Stomach (tissue), 4 donors: ENCODE data around the gene TEX48.

Source experiments
- CTCF ChIP-seq, 7 experiments: fragments of 450-650 bp in 4 of 7; fragments of 200-600 bp in 3 of 7; sonication (generic) in 3 of 7; IDR thresholded peaks; one replicate each; pipeline ENCODE4 v1.5.1; 2016 to 2019; ENCODE audit warnings: antibody characterized with exemption in 7 of 7, control low read depth in 2 of 7, mild to moderate bottlenecking in 1 of 7
- POLR2A ChIP-seq, 4 donors: fragments of 450-650 bp; IDR thresholded peaks; one replicate each; pipeline ENCODE4 v1.6.1; 2016; ENCODE audit warnings: antibody characterized with exemption in 4 of 4, control low read depth in 2 of 4, mild to moderate bottlenecking in 1 of 4, moderate library complexity in 1 of 4

- TF ChIP-seq POLR2A (IDR thresholded peaks at IDR 0.05) (no peak), CTCF (IDR thresholded peaks at IDR 0.05) (no peak)
Measured at GRCh38 chr9:114652776-114653555, 29.0 kb downstream of the TEX48 start.
